ENCODE data around the gene TCF7L1. TPM values are rescaled to one million over a fixed set of nuclear protein-coding genes. Genes with fewer than 3 reads are reported as not detected.

TCF7L1 gene
- total RNA-seq, 1 donor from 2014 or later = 10.3 TPM

DNA sequence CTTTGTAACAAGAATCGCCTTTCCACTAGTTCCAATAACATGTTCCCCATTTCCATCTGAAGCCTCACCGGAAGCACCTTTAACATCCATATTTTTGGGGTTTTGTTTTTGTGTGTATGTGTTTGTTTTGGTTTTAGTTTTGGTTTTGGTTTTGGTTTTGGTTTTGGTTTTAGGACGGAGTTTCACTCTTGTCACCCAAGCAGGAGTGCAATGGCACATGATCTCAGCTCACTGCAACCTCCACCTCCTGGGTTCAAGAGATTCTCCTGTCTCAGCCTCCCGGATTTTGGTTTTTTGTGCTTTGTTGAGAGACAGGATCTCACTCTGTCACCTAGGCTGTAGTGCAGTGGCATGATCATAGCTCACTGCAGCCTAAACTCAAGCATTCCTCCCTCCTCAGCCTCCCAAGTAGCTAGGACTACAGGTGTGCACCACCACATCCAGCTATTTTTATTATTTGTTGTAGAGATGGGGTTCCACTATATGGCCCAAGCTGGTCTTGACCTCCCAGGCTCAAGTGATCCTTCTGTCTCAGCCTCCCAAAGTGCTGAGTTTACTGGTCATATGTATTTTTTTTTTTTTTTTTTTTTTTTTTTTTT, 158.3 kb downstream of the TCF7L1 start:
- intact Hi-C loops (cut with DNase I) = no loop called here
- no peaks in the 10 kb centered on the region for H3K4me1 ChIP-seq
- no peak overlapping the region for H3K4me3 ChIP-seq
- H3K9me3 ChIP-seq = no peaks in the 10 kb centered on the region
- no peak overlapping the region for H3K27ac ChIP-seq
- peaks cover 0 to 2% of the 10 kb centered on the region in 2 donors for H3K36me3 ChIP-seq
- TF ChIP-seq, protein P1, sequence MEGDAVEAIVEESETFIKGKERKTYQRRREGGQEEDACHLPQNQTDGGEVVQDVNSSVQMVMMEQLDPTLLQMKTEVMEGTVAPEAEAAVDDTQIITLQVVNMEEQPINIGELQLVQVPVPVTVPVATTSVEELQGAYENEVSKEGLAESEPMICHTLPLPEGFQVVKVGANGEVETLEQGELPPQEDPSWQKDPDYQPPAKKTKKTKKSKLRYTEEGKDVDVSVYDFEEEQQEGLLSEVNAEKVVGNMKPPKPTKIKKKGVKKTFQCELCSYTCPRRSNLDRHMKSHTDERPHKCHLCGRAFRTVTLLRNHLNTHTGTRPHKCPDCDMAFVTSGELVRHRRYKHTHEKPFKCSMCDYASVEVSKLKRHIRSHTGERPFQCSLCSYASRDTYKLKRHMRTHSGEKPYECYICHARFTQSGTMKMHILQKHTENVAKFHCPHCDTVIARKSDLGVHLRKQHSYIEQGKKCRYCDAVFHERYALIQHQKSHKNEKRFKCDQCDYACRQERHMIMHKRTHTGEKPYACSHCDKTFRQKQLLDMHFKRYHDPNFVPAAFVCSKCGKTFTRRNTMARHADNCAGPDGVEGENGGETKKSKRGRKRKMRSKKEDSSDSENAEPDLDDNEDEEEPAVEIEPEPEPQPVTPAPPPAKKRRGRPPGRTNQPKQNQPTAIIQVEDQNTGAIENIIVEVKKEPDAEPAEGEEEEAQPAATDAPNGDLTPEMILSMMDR (IDR thresholded peaks at IDR 0.05) = no peak
- H3K27me3 ChIP-seq = no peaks in the 10 kb centered on the region
- no peak for DNase-seq (ENCODE audit: low spot score in 2 of 2)

DNA sequence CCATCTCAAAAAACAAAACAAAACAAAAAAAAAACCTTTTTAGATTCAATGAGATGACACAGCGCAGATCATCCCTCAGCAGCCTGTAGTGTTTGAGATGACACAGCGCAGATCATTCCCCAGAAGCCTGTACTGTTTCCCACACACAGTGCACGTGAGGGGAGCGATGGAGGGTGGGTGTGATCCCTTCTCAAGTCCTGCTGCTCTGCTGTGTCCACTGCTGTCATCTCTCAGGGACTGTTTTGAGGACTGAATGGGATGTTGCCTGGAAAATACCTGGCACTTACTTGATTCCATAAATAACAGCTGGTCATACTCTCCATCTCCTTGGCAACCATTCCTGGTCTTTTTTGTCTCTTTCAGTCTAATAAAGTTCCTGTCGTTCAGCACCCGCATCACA, 168.9 kb downstream of the TCF7L1 start:
- peaks cover 26 to 43% of the 10 kb centered on the region in 2 donors for H3K36me3 ChIP-seq
- DNase-seq (ENCODE audit: low spot score in 2 of 2) = no peak
- H3K4me3 ChIP-seq = no peak overlapping the region
- H3K9me3 ChIP-seq = no peaks in the 10 kb centered on the region
- H3K4me1 ChIP-seq = no peaks in the 10 kb centered on the region
- TF ChIP-seq, protein P1 (IDR thresholded peaks at IDR 0.05) = no peak
- no peak overlapping the region for H3K27ac ChIP-seq
- H3K27me3 ChIP-seq = no peaks in the 10 kb centered on the region
- intact Hi-C loops (cut with DNase I) = no loop called here

DNA sequence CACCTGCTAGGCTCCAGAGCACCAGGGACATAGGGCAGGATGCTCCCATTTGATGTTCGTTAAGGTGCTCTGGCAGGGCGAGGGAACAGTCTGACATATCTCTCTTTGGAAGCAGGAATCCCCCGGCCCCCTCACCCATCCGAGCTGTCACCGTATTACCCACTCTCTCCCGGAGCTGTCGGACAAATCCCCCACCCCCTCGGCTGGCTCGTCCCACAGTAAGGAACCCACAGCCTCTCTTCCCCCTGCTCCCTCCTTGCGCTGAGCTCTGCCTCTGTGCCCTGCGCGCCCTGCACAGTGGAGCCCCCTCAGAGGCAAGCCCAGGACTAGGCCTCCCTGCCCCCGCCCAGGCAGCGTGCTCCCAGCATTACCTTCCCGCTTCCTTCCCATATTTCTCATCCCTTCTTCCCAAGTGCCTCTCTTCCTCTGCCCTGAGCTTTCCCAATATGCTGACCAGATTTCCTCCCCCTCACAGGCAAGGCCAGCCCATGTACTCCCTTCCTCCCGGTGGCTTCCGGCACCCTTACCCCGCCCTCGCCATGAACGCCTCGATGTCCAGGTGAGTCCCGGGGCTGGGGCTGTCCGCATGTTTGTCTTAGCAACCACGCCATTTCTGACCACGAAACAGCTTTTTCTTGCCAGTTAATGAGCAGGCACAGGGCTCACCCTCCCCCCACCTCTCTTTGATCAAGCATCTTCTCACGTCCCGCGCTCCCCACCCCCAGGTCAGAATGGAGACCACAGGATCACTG, 170.8 kb downstream of the TCF7L1 start:
- TF ChIP-seq, protein P1 (IDR thresholded peaks at IDR 0.05) = no peak
- Histone ChIP-seq H3K9me3 (no peaks in the 10 kb centered on the region), H3K4me3 (no peak overlapping the region), H3K4me1 (peaks cover 2 to 4% of the 10 kb centered on the region in 2 donors), H3K36me3 (peaks cover 36 to 52% of the 10 kb centered on the region in 2 donors), H3K27me3 (no peaks in the 10 kb centered on the region), H3K27ac (no peak overlapping the region)
- no peak for DNase-seq (ENCODE audit: low spot score in 2 of 2)
- intact Hi-C loops (cut with DNase I) = no loop called here

DNA sequence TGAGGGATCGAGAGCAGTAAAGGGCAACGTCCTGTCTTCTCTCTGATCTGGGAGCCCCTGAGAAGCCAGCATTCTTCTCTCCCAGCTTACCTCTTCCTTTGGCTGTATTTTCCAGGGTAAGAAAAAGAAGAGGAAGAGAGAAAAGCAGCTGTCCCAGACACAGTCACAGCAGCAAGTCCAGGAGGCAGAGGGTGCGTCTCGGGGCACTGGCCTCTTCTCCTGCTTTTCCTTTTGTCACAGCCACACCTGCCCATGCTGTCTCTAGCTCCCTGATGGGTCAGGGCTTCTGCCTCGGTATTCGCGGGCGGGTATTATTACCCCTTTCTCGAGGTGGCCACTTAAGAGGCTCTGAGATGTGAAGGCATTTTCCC, 174.3 kb downstream of the TCF7L1 start:
- TF ChIP-seq, protein P1 (IDR thresholded peaks at IDR 0.05) = no peak
- no peak overlapping the region for H3K4me3 ChIP-seq
- peaks cover 36 to 52% of the 10 kb centered on the region in 2 donors for H3K36me3 ChIP-seq
- intact Hi-C loops (cut with DNase I) = no loop called here
- H3K27ac ChIP-seq = peak overlapping the region in 1 of 2 donors; percentile 17
- DNase-seq (ENCODE audit: low spot score in 2 of 2) = no peak
- peaks cover 4 to 5% of the 10 kb centered on the region in 2 donors for H3K4me1 ChIP-seq
- no peaks in the 10 kb centered on the region for H3K27me3 ChIP-seq
- H3K9me3 ChIP-seq = no peaks in the 10 kb centered on the region

DNA sequence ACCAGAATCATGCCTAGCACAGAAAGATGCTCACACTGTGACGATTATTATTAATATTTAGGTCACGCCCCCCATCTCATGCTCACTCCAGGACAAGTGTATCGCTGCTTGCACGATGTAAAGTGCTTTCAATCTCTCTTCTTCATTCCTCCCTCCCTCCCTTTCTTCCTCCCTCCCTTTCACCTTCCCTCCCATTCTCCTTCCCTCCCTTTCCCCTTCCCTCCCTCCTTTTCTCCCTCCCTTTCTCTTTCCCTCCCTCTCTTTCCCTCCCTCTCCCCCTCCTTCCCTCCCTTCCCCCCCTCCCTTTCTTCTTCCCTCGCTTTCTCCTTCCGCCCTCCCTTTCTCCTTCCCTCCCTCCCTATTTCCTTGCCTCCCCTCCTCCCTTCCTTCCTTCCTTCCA, 175.0 kb downstream of the TCF7L1 start:
- H3K4me3 ChIP-seq = no peak overlapping the region
- H3K27ac ChIP-seq = peak overlapping the region in 1 of 2 donors; percentile 66
- TF ChIP-seq, protein P1 (IDR thresholded peaks at IDR 0.05) = no peak
- H3K4me1 ChIP-seq = peaks cover 4 to 8% of the 10 kb centered on the region in 2 donors
- peaks cover 36 to 46% of the 10 kb centered on the region in 2 donors for H3K36me3 ChIP-seq
- DNase-seq (ENCODE audit: low spot score in 2 of 2) = no peak
- no peaks in the 10 kb centered on the region for H3K9me3 ChIP-seq
- intact Hi-C loops (cut with DNase I) = no loop called here
- no peaks in the 10 kb centered on the region for H3K27me3 ChIP-seq
